ENCODE results near the gene RFESD.

DNA sequence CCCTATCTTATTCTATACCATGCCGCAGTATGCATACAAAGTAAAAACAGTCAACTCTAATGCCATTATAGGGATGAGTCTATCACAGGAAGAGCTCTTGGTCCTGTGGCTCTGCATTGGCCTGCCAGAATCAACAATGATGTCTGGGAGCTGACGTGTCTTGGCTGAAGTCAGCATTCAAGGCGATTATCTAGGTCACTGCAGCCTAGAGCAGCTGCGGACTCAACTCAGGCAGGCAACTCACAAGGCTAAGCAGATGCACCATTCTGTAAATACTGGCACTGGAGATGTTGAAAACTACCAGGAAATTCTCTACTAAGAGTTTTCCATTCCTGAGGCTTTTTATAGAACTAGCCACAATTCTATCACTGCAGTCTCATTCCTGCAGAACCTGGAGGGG, 23.0 kb downstream of the RFESD start:
- TF ChIP-seq BHLHE40 (IDR thresholded peaks at IDR 0.05; ENCODE audit: borderline replicate concordance) (no peak), NFRKB (IDR thresholded peaks at IDR 0.05) (no peak), ELF4 (IDR thresholded peaks at IDR 0.05) (no peak), ZNF384 (IDR thresholded peaks at IDR 0.05) (no peak), FOXM1 (IDR thresholded peaks at IDR 0.05; ENCODE audit: borderline replicate concordance) (no peak), SP1 (IDR thresholded peaks at IDR 0.05) (no peak), HDGF (IDR thresholded peaks at IDR 0.05; ENCODE audit: borderline replicate concordance) (no peak), TARDBP (IDR thresholded peaks at IDR 0.05) (no peak), ARNT (IDR thresholded peaks at IDR 0.05) (no peak), SUZ12 (IDR thresholded peaks at IDR 0.05) (no peak), L3MBTL2 (conservative IDR thresholded peaks at IDR 0.05) (no peak), FOXA1 (IDR thresholded peaks at IDR 0.05) (no peak)

All from HEK293T (cell line).